Mononuclear cell (primary cell): ENCODE measurements around the gene ITPRIPL2. TPM values are rescaled to one million over a fixed set of nuclear protein-coding genes. Genes with fewer than 3 reads are reported as not detected.

Experiments used
- H3K27me3 ChIP-seq: 2 replicates; pipeline ENCODE4 v1.6.0; 2011; ENCODE audit warnings: low read length, control low read depth; ENCODE audit not compliant: insufficient read depth
- H3K4me1 ChIP-seq: 2 replicates; pipeline ENCODE4 v1.5.1; 2011; ENCODE audit warnings: mild to moderate bottlenecking, low read length, control low read depth; ENCODE audit not compliant: insufficient read depth
- H3K4me3 ChIP-seq: 2 replicates; pipeline ENCODE4 v1.5.1; 2011; ENCODE audit warnings: mild to moderate bottlenecking, low read length, moderate library complexity
- H3K9me3 ChIP-seq: 2 replicates; pipeline ENCODE4 v1.5.1; 2011; ENCODE audit warnings: low read depth, mild to moderate bottlenecking, control low read depth, low read length
- total RNA-seq: library from RNA; depleted of rRNA; stranded (reverse); fragments of >200 nt; gene quantifications from one replicate; pipeline ENCODE4 v1.2.3, GENCODE V29; 2012

Gene ITPRIPL2
- total RNA-seq, 1 donor, result 2.5 TPM

GRCh38 chr16:19127674-19128131 lies 13.9 kb downstream of the ITPRIPL2 start:
- H3K27me3 ChIP-seq, result no peaks in the 10 kb centered on the region
- H3K4me3 ChIP-seq, result no peak overlapping the region
- H3K4me1 ChIP-seq, result peaks cover 42% of the 10 kb centered on the region
- H3K9me3 ChIP-seq, result no peaks in the 10 kb centered on the region

- H3K4me1 ChIP-seq, result peaks cover 42% of the 10 kb centered on the region
These were observed 14.9 kb downstream of the ITPRIPL2 start for GRCh38 chr16:19128454-19129200.

GRCh38 chr16:19130385-19130784 lies 16.6 kb downstream of the ITPRIPL2 start:
- H3K4me3 ChIP-seq, result no peak overlapping the region
- no peaks in the 10 kb centered on the region for H3K9me3 ChIP-seq
- peaks cover 42% of the 10 kb centered on the region for H3K4me1 ChIP-seq
- no peaks in the 10 kb centered on the region for H3K27me3 ChIP-seq

More at GRCh38 chr16:19128454-19129200, 14.9 kb downstream of the ITPRIPL2 start:
- no peaks in the 10 kb centered on the region for H3K27me3 ChIP-seq
- no peaks in the 10 kb centered on the region for H3K9me3 ChIP-seq
- H3K4me3 ChIP-seq, result no peak overlapping the region

- Histone ChIP-seq H3K4me3 (no peak overlapping the region), H3K27me3 (no peaks in the 10 kb centered on the region), H3K9me3 (no peaks in the 10 kb centered on the region), H3K4me1 (peaks cover 45% of the 10 kb centered on the region)
These were observed 17.4 kb downstream of the ITPRIPL2 start for GRCh38 chr16:19130852-19131824.

- Histone ChIP-seq H3K27me3 (no peaks in the 10 kb centered on the region), H3K4me3 (no peak overlapping the region), H3K9me3 (no peaks in the 10 kb centered on the region), H3K4me1 (peaks cover 52% of the 10 kb centered on the region)
These were observed 18.1 kb downstream of the ITPRIPL2 start for GRCh38 chr16:19131825-19132218.

GRCh38 chr16:19132255-19132654 lies 18.5 kb downstream of the ITPRIPL2 start:
- Histone ChIP-seq H3K9me3 (no peaks in the 10 kb centered on the region), H3K4me1 (peaks cover 55% of the 10 kb centered on the region), H3K27me3 (no peaks in the 10 kb centered on the region), H3K4me3 (no peak overlapping the region)

DNA sequence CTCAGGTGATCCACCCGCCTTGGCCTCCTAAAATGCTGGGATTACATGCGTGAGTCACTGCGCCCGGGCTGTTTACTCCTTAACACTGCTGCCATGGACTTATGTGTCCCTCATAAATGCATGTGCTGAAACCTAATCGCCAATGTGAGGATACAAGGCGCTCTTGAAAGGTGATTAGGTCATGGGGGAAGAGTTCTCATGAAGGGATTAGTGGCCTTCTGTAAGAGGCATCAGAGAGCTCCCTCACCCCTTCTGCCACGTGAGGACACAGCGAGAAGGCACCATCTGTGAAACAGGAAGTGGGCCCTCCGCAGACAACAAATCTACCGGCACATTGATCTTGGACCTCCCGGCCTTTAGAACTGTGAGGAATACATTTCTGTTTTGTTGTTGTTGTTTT lies 19.1 kb downstream of the ITPRIPL2 start:
- H3K4me1 ChIP-seq, result peaks cover 53% of the 10 kb centered on the region
- H3K9me3 ChIP-seq, result no peaks in the 10 kb centered on the region
- H3K4me3 ChIP-seq, result no peak overlapping the region
- no peaks in the 10 kb centered on the region for H3K27me3 ChIP-seq

DNA sequence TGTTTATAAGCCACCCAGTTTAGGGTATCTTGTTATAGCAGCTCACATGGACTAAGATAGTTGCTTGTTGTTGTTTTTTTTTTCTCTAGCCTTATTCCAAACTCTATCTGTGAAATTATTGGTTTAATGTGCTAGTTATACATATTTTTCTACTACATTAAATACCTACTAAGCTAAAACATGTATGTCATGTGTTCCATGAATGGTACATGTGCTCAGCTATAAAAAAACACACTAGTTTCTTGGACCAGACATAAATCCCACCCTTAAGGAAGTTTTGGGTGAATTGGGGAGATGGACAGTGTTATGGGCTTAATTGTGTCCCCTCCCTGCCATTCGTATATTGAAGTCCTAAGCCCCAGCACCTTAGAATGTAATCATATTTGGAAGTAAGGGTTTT lies 19.8 kb downstream of the ITPRIPL2 start:
- Histone ChIP-seq H3K4me3 (no peak overlapping the region), H3K4me1 (peaks cover 49% of the 10 kb centered on the region), H3K27me3 (no peaks in the 10 kb centered on the region), H3K9me3 (no peaks in the 10 kb centered on the region)

- Histone ChIP-seq H3K4me1 (peaks cover 41% of the 10 kb centered on the region), H3K27me3 (no peaks in the 10 kb centered on the region)
These were observed 21.6 kb downstream of the ITPRIPL2 start for GRCh38 chr16:19135201-19135842.

GRCh38 chr16:19135896-19136438 lies 22.2 kb downstream of the ITPRIPL2 start:
- no peaks in the 10 kb centered on the region for H3K27me3 ChIP-seq
- no peak overlapping the region for H3K4me3 ChIP-seq
- no peaks in the 10 kb centered on the region for H3K9me3 ChIP-seq
- peaks cover 34% of the 10 kb centered on the region for H3K4me1 ChIP-seq

More at GRCh38 chr16:19135201-19135842, 21.6 kb downstream of the ITPRIPL2 start:
- Histone ChIP-seq H3K4me3 (no peak overlapping the region), H3K9me3 (no peaks in the 10 kb centered on the region)

GRCh38 chr16:19136549-19137196 lies 22.9 kb downstream of the ITPRIPL2 start:
- H3K4me3 ChIP-seq, result no peak overlapping the region
- peaks cover 27% of the 10 kb centered on the region for H3K4me1 ChIP-seq
- H3K27me3 ChIP-seq, result no peaks in the 10 kb centered on the region
- H3K9me3 ChIP-seq, result no peaks in the 10 kb centered on the region

GRCh38 chr16:19137201-19138128 lies 23.7 kb downstream of the ITPRIPL2 start:
- Histone ChIP-seq H3K27me3 (no peaks in the 10 kb centered on the region), H3K9me3 (no peaks in the 10 kb centered on the region), H3K4me3 (no peak overlapping the region), H3K4me1 (peaks cover 20% of the 10 kb centered on the region)

GRCh38 chr16:19138601-19139000 lies 24.8 kb downstream of the ITPRIPL2 start:
- Histone ChIP-seq H3K9me3 (no peaks in the 10 kb centered on the region), H3K4me3 (no peak overlapping the region), H3K27me3 (no peaks in the 10 kb centered on the region), H3K4me1 (peaks cover 20% of the 10 kb centered on the region)
